VCaP (cell line): ENCODE results near the gene ATP4A.
A peak's percentile ranks its signal among the peaks of the same experiment; 100 is the strongest.

Experiments
- H3K27ac ChIP-seq: fragments of 450-650 bp; 2 replicates; pipeline ENCODE4 v1.5.1; 2017
- CTCF ChIP-seq: fragments of 450-650 bp; conservative IDR thresholded peaks from 2 replicates; pipeline ENCODE4 v1.5.1; 2017; ENCODE audit warnings: mild to moderate bottlenecking, moderate library complexity

ATP4A gene

GRCh38 chr19:35558400-35559280 is 4.8 kb downstream of the ATP4A start:
- TF ChIP-seq CTCF, result no peak
- no peak overlapping the region for H3K27ac ChIP-seq

GRCh38 chr19:35557539-35558399 is 5.7 kb downstream of the ATP4A start:
- no peak overlapping the region for H3K27ac ChIP-seq
- no peak for TF ChIP-seq CTCF

- H3K27ac ChIP-seq, result no peak overlapping the region
- TF ChIP-seq CTCF, result no peak
Measured at GRCh38 chr19:35556846-35557538, 6.5 kb downstream of the ATP4A start.

- no peak for TF ChIP-seq CTCF
- H3K27ac ChIP-seq, result no peak overlapping the region
Measured at GRCh38 chr19:35556025-35556590, 7.3 kb downstream of the ATP4A start.

- TF ChIP-seq CTCF, result peak; percentile 47
Measured at GRCh38 chr19:35555301-35556005, 8.0 kb downstream of the ATP4A start.

GRCh38 chr19:35554076-35554475 is 9.4 kb downstream of the ATP4A start:
- TF ChIP-seq CTCF, result no peak
- H3K27ac ChIP-seq, result no peak overlapping the region

More at GRCh38 chr19:35555301-35556005, 8.0 kb downstream of the ATP4A start:
- H3K27ac ChIP-seq, result no peak overlapping the region
